ENCODE measurements around the gene APELA.

GRCh38 chr4:164904941-164905340 is 28.0 kb downstream of the APELA start:
- TF ChIP-seq CTCF (IDR thresholded peaks at IDR 0.05), result no peak
- no peak for TF ChIP-seq POLR2A (IDR thresholded peaks at IDR 0.05)

Data from body of pancreas (tissue), 4 donors.